Islet of Langerhans (tissue), 1 donor: ENCODE data around the gene FAM78B.

Source experiments
- FAIRE-seq: peaks from one replicate; lab custom pipeline; 2011; peaks lifted over from hg19 to GRCh38; lab: Jason Lieb, UNC

FAM78B gene

GRCh38 chr1:166064951-166065350 lies 101.8 kb downstream of the FAM78B start:
- FAIRE-seq = no peak

- no peak for FAIRE-seq
These were observed 102.4 kb downstream of the FAM78B start for GRCh38 chr1:166064313-166064926.

- FAIRE-seq = no peak
These were observed 103.1 kb downstream of the FAM78B start for GRCh38 chr1:166063701-166064100.

- FAIRE-seq = no peak
These were observed 104.3 kb downstream of the FAM78B start for GRCh38 chr1:166062421-166063070.

DNA sequence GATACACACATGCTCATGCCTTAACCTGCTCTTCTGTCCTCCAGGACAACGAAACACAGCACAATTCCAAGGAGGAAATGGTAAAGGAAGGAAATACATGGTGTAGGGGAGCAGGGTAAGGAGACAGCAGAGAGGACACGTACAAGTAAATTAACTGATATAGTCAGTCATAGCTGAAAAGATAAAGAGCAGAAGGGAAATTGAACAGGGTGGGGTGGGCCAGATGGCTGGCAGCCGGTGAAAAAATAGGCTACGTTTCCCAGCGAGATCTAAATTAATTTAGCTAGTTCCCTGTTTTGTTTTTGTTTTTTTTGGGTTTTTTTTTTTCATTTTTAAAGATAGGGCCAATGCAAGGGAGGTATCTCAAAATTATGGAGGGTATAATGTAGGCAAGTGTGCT lies 109.2 kb downstream of the FAM78B start:
- no peak for FAIRE-seq

DNA sequence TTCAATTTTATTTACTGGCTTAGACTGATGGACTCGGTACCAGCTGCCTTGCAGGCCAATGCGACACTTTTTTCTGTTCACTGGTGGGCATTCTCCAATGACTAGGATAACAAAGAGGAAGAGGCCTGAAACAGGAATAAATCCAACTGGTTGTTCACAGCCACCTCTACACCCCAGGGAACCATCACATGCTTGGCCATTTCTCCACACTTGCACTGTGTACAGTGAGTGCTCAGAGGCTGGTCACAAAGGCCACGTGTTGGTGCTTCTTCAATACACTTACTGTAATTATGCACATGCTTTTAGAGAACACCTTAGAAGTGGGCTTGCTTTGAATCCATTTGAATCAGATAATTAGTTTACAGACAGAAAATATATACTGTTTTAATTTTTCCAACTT lies 113.4 kb downstream of the FAM78B start:
- no peak for FAIRE-seq

- FAIRE-seq = no peak
These were observed 126.4 kb downstream of the FAM78B start for GRCh38 chr1:166040202-166040997.

GRCh38 chr1:166039436-166040201 lies 127.2 kb downstream of the FAM78B start:
- no peak for FAIRE-seq

DNA sequence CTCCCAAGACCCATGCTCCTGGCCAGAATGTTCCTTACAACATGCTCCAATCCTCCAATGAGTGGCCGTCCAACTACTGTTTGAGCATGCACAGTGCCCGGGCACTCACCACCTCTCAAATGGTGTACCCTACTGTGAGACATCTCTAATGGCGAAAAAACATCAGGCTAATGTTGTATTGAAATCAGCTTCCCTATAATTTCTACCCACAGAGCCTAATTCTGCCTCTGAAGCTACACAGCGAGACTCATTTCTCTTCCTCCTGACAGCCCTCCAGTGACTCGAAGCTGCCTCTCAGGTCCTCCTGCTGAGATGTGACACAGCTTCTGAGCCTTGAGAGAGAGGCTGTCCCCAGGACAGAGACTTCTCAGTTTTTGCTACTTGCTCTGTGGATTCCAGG lies 130.7 kb downstream of the FAM78B start:
- FAIRE-seq = no peak

DNA sequence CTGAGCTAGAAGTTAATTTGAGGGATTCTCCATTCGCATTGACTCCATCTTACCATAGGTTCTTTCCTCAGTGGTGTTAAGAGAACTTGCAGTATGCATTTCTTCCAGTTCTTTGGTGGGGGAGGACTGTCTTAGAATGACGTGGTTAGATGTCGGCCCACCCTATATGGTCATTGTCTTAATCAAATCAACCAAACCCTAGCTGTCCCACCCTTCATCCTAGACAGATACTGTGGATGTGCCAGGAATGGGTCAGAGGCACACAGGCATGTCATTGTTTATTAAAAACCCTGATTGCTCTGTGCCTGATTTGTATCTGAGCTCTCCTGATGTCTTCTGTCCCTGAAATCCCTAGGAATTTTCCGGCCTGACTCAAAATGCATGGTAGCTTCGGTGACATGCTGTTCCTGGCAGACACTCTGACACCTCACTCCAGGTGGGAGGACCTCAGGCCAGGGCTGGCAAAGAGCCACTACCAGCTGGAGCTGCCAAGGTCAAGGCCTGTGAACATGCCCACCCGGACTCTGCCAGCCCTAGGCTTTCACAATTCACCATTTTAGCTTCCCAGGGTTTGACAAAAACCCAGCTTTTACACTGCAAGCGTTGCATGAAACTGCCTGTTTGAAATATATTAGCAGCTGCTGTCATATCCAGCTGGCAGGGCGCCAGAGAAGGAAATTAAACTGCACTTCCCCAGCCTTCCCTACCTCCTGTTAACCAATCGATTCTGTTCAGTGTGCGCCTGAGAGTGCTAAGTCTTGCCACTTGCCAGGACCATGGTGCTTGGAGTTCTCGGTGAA lies 134.0 kb downstream of the FAM78B start:
- no peak for FAIRE-seq

GRCh38 chr1:166031932-166032571 lies 134.7 kb downstream of the FAM78B start:
- peak; percentile 87 for FAIRE-seq

DNA sequence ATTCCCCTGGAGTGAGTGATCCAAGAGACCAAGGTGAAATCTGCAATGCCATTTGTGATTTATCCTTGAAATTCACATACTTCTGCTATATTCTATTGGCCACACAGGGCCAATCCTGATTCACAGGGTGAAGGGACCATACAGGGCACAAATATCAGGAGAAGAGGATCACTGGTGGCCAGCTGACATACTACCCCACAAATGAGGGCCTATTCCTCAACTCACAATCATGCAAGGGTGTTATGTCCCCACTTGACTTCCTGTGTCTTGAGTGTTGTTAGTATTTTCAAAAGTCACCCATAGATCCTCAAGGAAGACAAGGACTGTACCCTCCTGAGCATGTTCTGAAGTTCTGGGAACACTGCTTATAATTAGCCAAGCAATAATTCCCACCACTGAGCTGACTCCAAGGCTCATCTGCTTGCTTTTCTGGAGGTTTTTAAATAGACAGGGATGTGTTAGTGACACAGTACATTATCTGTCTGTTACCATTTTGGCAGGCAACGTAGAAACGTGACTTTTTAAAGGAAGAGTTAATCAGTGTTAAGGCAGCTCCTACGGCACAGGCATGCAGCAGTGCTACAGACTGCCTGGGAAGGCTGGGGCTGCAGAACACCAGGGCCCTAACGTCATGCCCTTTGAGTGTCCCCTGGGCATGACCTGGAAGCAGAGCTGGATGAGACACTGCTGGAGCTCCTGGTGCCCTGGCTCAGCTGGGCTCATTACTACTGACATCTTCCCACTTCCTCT lies 137.4 kb downstream of the FAM78B start:
- FAIRE-seq = no peak

DNA sequence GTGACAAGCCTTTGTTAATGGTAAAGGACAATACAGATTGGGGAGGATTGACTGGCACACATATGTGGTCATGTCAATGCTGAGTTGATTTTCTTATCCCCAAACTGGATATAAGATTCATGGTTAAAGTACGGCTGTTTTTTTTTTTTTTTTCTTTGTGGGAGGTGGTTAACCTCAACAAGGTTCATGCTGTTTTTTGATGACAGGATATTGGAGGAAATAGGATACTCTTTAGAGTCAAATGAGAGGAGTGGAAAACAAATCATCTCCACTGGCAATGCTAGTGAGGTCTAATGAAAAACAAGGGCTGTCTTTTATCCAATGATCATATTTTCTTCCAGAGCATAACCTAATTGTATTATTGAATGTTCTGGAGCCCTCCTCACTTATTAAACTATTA lies 140.2 kb downstream of the FAM78B start:
- FAIRE-seq = no peak

DNA sequence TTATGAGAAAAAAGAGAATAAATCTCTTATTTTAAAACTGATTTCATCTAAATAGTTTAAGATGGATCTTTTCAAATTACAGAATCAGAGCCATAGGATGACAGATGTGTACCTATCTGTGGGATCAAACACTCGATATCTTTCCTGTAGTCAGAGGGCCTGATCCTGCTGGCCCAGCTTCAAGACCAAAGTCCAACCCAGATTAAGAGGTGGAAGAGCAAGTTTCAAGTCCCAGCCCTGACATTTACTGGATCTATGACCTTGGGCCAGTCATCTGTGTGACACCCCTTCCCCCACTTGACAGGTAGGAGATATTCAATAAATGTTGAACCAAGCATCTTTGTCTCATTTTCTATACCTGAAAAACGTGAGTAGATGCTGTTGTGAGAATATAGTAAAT lies 140.7 kb downstream of the FAM78B start:
- FAIRE-seq = no peak

GRCh38 chr1:166020210-166020609 lies 146.6 kb downstream of the FAM78B start:
- no peak for FAIRE-seq
